ENCODE measurements around the gene PRKCE. TPM values are rescaled to one million over a fixed set of nuclear protein-coding genes. Genes with fewer than 3 reads are reported as not detected.

PRKCE gene
- polyA plus RNA-seq, 1 donor = 8.7 TPM

- DNase-seq = no peak
Observed at GRCh38 chr2:45726188-45726587, 74.7 kb downstream of the PRKCE start.

GRCh38 chr2:45728458-45728942 lies 77.0 kb downstream of the PRKCE start:
- no peak for DNase-seq

GRCh38 chr2:45729753-45730512 lies 78.5 kb downstream of the PRKCE start:
- DNase-seq = no peak

GRCh38 chr2:45731141-45731540 lies 79.7 kb downstream of the PRKCE start:
- DNase-seq = no peak

GRCh38 chr2:45732436-45732835 lies 81.0 kb downstream of the PRKCE start:
- no peak for DNase-seq

GRCh38 chr2:45732946-45733345 lies 81.5 kb downstream of the PRKCE start:
- DNase-seq = no peak

- no peak for DNase-seq
Observed at GRCh38 chr2:45734336-45734735, 82.9 kb downstream of the PRKCE start.

- no peak for DNase-seq
Observed at GRCh38 chr2:45734952-45735351, 83.5 kb downstream of the PRKCE start.

GRCh38 chr2:45736757-45737704 lies 85.6 kb downstream of the PRKCE start:
- no peak for DNase-seq

GRCh38 chr2:45739796-45740485 lies 88.5 kb downstream of the PRKCE start:
- no peak for DNase-seq

GRCh38 chr2:45741161-45741850 lies 89.8 kb downstream of the PRKCE start:
- no peak for DNase-seq

GRCh38 chr2:45743531-45744396 lies 92.3 kb downstream of the PRKCE start:
- DNase-seq = no peak

- no peak for DNase-seq
Observed at GRCh38 chr2:45745231-45745630, 93.8 kb downstream of the PRKCE start.

- no peak for DNase-seq
Observed at GRCh38 chr2:45746888-45747287, 95.4 kb downstream of the PRKCE start.

- DNase-seq = no peak
Observed at GRCh38 chr2:45747363-45747762, 95.9 kb downstream of the PRKCE start.

GRCh38 chr2:45748239-45748638 lies 96.8 kb downstream of the PRKCE start:
- DNase-seq = no peak

- no peak for DNase-seq
Observed at GRCh38 chr2:45750001-45750400, 98.5 kb downstream of the PRKCE start.

GRCh38 chr2:45750484-45750883 lies 99.0 kb downstream of the PRKCE start:
- DNase-seq = no peak

GRCh38 chr2:45753381-45753780 lies 101.9 kb downstream of the PRKCE start:
- DNase-seq = no peak

- DNase-seq = no peak
Observed at GRCh38 chr2:45754131-45755010, 102.9 kb downstream of the PRKCE start.
